Stimulated activated CD8-positive, alpha-beta memory T cell treated with anti-CD3 and anti-CD28 coated beads, Interleukin-12 subunit alpha, Interleukin-12 subunit beta, amount 100 ng/mL, for 4 hours (primary cell): ENCODE data around the gene TAC4.

Experiments used
- DNase-seq: peaks from one replicate; pipeline ENCODE4 v3.0.0-alpha.2; 2020; ENCODE audit warnings: low read depth

The TAC4 gene

DNA sequence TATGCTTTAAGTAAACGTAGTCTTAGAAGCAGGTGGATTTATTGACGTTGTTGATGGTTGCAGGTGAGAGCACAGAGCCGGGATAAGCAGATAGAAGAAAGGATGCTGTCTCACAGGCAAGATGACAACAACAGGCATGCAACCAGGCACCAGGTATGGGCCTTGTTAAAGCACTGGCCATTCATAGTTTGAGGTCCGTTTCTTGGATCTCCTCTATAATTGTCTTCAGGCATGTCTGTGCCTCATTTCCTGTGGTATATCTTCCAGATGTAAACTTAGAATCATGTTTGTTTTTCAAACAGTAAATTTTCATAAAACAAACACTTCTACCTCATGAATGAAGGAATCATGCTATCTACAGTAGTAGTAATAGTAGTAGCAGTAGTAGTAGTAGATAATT, 38.8 kb downstream of the TAC4 start:
- DNase-seq = no peak

DNA sequence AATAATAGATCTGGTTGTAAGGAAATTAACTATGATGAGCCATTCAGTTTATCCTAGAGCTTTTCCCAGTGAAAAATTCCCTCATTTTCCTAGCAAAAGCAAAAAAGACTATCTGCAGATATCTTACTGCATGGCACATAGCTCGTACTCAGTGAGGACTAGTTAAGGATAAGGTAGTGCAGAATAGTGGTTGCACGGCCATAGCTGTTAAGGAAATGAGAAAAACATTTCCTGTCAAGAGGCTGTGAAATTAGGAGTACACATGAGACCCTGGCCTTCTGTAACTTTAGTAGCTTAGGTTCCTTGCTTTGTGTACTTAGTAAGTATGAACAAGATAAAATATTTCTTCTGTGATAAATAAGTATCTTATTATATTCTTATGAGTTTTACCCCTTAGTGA, 49.1 kb downstream of the TAC4 start:
- DNase-seq = no peak

DNA sequence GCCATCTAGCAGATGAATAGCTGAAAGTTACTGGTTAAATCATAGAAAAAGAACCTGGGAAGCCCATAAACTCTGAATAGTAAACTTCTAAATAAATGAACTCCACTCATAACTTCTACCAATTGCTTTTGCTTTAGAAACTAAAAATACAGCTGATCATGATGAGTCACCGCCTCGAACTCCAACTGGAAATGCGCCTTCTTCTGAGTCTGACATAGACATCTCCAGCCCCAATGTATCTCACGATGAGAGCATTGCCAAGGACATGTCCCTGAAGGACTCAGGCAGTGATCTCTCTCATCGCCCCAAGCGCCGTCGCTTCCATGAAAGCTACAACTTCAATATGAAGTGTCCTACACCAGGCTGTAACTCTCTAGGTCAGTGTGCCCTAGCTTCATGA, 49.7 kb downstream of the TAC4 start:
- no peak for DNase-seq

DNA sequence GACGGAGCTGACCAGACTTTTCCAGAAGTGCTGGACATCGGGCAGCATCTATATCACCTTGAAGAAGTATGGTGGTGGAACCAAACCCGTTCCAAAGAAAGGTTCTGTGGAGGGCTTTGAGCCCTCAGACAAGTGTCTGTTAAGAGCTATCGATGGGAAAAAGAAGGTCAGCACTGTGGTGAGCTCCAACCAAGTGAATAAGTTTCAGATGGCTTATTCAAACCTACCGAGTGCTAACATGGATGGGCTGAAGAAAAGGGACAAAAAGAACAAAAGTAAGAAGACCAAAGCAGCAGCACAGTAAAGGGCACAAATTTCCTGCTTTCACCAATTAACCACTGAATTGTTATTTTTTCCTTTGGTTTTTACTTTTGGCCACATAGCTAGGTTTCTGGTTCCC, 52.5 kb downstream of the TAC4 start:
- no peak for DNase-seq

DNA sequence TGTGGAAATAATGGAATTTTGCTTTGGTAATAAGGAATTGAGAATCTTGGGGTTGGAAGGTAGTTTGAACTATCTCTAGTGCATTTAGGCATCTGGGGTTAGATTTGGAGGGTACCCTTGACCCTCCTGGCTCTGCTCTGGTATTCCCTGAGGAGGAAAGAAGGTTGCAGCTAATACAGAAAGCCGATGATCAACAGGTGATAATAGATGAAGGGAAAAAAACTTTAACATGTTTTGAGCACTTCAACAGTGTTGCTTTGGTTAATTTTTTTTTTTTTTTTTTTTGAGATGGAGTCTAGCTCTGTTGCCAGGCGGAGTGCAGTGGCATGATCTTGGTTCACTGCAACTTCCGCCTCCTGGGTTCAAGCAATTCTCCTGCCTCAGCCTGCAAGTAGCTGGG, 54.6 kb downstream of the TAC4 start:
- DNase-seq = no peak

DNA sequence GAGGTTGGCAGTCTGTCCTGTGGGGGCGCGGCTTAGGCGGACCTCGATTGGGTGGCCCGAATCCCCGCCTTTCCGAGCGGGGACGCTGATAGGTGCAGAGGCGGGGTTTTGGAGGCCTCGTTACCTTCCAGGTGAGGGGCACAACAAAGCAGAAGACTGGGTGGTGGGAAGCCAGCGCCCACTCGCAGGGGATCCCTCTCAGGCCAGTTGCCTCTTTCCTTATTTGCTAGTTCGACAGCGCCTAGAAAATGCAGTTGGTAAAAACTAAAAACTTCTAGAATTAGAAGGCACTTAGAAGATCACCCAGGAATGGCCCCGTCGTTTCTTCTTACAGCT, 58.7 kb downstream of the TAC4 start:
- DNase-seq = no peak

DNA sequence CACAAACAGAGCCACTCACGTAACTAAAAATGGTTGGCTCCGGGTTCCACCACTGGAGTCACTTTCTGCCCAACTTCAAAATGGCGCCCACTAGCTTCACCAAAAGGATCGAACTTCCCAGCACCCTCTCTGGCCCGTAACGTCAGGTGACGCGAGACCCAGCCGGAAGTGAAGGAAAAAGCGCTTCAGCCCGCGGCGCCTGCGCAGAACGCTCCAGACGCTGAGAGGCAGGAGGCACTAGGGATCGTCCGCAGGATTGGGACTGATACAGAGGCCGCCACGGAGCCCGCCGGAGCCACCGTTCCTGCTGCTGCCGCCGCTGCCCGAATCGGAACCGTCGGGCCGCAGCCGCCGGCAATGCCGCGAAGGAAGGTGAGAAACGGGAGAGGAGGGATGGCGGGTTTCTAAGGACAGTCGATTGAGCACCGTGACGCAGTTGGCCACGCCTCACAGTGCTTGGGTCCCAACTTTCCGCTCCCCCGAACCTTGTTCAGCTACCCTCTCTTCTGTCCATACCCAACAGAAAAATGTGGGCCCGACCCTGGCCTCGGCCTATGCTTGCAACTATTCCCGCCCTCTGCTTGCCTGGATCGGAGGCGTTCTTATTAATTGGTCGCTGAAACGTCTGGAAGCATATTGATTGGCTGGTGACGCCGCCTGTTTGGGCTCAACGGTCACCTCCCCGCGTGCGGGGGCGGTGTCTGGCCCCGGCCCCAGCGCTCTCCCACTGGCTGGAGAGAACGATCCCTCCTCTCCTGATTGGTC, 59.2 kb downstream of the TAC4 start, which contains the start of gene KAT7:
TSS of gene KAT7 (plus strand) at position 204 of the 765 bp plus-strand sequence. CDS start at position 358, 154 bp downstream.
- DNase-seq = peak; percentile 97
